Activated CD8-positive, alpha-beta memory T cell treated with anti-CD3 and anti-CD28 coated beads for 4 hours (primary cell): Measurements from ENCODE around the gene CCDC134.
"Not testable (repeated sequence)": the region's sequence is repeated elsewhere in the genome, so short reads cannot be mapped to it uniquely, and the experiment has no call there.

Experiments used
- DNase-seq, 2 donors: peaks; one replicate each; pipeline ENCODE4 v3.0.0-alpha.2; 2020; ENCODE audit warnings: low read depth in 2 of 2

CCDC134 gene

DNA sequence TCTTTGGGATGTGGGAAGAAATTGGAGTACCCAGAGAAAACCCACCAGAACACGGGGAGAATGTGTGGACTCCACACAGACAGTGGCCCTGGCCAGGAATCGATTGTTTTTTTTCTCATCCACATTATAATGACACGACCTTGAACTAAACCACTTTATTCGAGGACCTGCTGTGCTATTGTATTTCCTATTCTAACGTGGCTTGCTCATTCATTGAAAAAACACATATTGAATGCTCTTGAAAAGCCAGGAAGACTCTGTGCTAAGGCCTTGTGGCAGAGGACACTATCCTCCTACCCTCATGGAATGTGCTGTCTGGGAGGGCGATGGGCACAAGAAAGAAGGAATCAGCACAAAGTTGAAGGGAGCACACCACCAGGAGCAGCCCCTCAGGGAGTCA, 23.3 kb downstream of the CCDC134 start:
- no peak for DNase-seq

DNA sequence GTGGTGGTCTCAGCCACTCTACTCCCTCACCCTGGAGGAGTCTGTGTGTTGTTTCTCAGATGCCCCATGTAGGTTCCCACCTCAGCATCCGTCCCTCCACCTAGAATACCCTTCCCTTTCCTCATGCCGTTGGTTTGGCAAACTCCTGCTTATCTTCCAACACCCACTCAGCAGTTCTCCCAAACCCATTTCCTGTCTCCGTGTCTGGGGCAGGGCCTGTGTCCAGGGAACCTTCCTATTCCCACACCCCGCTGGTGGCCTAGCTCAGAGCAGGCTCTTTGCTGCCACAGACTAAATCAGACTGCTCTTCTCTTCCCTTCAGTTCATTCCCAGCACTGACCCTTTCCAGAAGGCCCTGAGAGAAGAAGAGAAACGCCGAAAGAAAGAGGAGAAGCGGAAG, 24.9 kb downstream of the CCDC134 start:
- DNase-seq = no peak

DNA sequence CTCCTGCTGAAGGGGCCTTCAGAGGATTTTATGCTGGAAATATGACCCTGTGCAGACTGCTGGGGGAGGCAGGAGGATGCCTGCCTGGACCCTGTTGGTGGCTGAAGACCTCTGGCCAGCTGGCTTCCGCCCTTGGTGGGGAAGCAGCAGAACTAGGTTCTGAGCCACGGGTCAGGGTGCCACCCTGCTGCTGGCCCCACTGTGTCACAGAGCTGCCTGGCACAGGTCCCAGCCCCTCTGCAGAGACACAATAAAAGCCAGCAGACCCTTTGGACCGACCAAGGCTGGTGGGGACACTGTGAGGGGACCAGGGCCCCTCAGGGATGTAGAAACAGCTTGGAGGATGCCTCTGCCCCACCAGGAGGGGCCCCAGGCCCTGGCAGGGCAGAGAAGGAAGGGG, 25.5 kb downstream of the CCDC134 start:
- no peak for DNase-seq

DNA sequence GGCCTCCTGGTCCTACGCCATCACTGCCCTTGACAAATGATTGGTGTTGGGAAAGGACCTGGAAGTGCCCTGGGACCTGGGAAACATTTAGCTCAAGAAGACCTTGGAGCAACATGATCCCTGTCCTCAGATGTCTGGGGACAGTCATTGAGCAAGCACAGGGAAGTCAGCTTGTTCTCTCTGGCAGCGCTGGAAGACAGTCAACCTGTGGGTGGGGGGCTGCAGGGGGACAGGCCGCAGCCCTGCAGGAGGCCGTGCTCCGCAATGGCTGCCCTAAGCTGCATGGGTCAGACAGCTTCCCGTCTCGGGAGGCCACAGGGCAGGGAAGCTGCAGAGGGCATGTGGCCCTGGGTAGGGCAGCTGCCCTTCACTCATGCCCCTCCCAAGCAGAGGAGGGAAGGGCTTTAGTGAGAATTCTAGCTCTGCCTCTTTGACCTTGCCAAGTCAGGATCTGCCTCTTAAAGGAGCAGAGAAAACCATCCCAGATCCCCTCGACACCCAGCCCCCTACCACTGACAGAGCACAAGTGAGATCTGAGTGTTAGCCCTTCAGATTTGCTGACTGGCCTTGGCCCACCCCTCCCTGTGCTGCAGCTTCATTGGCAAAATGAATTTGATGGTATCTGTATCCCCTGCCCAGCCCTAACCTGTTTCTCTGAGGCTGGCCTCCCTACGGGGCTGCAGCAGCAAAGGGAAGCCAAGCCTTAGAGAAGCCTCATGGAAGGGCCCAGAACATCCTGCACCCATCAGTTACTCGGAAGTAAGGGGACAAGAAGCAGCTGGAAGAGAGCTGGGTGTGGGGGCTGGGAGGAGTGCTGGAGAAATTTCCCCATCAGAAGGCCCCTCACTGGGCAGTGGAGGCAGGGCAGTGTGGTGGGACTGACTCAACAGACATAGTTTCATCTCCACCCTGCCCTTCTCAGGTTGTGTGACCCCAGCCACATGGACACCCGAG, 26.2 kb downstream of the CCDC134 start:
- no peak for DNase-seq

DNA sequence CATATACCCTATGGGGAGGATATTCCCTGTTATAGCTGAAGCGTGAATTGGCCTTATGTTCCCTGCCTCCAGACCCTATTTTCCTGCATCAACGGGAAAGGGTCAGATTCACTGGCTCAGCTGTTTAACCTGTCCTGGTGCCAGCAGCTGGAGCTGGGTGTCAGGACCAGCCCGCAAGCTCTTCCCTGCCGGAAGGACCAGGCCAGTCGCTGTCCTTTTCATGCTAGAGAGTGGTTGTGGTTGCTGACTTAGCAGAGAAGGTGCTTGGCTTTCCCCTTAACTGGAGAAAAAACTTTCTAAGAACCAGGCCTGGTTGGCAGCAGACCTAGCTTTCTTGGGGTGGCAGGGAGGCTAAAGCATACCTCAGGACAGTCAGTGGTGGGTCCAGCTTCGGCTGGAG, 27.2 kb downstream of the CCDC134 start:
- no peak for DNase-seq

DNA sequence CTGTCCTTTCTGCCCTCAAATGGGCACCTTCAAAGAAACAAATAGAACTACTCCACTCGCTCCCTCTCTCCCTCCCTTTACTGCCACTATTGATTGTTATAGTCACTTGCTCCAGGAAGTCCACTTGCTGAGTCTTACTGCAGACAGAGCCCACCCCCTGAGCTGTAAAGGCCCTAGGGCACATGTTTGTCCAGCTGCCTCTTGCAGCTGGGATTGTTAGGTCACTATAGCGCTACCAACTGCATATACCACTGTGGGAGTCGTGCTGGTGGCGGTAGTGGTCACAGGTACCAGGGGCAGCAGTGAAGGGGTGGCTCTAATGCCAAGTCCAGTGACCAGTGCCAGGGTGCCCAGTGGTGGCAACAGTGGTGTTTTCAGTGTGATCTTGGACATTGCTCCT, 28.0 kb downstream of the CCDC134 start:
- DNase-seq = no peak

DNA sequence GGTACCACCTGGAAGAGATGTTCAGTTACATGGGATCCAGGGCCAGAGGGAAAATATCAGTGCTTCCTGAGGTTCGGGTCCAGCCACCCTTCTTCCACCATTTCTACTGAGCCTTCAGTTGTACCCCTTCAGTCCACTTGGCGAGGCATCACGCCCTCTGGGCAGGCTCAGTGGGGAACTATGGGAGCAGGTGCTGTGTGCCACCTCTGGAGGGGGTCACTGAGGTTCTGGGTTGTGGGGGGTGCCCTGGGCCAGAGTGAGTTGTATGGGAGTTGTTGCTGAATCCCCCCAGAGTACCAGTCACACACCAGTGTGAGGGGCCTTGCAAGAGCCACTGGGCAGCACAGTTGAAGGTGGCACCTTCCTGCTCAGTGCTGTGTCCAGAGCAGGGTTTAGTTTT, 29.7 kb downstream of the CCDC134 start:
- DNase-seq = no peak

DNA sequence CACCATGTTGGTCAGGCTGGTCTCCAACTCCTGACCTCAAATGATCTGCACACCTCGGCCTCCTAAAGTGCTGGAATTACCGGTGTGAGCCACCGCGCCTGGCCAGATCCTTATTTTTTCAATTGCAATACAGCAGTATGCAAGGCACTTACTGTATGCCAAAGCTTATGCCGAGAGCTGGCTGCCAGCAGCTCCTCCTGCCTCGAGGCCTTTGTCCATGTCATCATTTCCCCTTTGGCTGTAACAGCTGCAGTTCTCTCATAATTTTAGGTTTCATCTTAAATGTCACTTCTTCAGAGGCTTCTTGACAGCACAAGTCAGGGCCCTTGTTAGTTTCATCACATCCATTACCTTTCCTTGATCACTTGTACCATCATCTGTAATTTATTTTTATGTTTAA, 30.9 kb downstream of the CCDC134 start:
- DNase-seq = no peak

DNA sequence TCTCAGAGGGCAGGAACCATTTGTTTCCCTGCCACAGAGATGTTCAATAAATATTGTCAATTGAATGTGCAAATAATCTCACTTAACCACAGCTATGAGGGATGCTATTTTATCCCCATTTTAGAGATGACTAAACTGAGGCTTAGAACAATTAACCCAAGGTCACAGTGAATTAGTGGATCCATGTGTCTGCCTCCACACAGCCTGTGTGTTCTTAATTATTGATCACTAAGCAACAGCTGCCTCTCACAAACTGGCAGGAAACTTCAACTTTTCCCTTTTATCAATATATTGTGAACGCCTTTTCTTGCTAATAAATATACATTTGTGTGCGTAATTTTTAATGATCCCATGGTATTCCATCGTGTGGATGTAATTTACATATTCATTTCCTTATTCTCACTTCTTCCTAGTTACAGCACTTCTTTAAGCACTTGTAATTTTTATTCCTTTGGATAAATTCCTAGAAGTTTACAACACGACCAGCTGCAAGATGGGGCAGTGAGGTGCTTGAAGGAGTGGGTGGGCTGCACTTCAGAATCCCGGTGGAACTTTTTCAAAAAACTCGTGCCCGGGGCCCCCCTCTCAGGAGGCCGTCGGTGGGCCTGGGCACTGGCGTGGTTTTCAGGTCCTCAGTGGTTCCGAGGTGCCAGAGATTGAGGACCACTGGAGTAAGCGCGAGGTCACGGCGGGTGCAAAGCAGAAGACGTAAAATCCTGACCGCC, 31.5 kb downstream of the CCDC134 start:
- no peak for DNase-seq

DNA sequence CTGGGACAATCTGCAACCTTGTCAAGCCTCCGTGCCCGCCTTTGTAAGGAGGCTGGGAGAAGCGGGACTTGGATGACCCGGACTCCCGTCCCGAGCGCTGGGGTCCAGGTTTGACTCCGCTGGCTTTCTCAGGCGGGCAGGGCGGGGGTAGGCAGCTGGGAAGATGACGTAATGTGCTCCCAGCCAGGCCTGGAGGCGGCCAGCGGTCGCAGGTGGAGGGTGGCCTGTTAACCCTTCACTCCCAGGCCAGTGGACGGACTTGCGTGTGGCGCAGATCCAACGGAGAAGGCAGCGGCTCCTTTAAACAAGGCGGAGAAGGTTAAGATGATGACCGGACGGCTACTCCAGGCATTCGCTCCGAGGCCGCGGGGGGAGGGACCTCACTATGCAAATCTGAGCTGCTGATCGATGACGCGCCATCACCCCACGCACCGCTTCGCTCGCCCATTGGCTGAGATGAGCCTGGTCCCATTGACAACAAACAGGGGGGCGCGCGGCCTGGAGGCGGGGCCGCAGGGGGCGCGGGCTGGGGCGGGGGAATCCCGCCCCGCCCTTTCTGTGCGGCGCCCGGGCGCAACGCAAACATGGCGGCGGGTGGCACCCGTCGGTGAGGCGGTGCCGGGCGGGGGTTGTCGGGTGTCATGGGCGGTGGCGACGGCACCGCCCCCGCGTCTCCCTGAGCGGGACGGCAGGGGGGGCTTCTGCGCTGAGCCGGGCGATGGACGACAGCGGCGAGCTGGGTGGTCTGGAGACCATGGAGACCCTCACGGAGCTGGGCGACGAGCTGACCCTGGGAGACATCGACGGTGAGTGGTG, 32.3 kb downstream of the CCDC134 start, which contains the start of gene SREBF2:
TSS of gene SREBF2 (plus strand) at position 553 of the 816 bp plus-strand sequence. CDS start at position 719, 166 bp downstream.
- peak; percentile 98 to 99 for DNase-seq

DNA sequence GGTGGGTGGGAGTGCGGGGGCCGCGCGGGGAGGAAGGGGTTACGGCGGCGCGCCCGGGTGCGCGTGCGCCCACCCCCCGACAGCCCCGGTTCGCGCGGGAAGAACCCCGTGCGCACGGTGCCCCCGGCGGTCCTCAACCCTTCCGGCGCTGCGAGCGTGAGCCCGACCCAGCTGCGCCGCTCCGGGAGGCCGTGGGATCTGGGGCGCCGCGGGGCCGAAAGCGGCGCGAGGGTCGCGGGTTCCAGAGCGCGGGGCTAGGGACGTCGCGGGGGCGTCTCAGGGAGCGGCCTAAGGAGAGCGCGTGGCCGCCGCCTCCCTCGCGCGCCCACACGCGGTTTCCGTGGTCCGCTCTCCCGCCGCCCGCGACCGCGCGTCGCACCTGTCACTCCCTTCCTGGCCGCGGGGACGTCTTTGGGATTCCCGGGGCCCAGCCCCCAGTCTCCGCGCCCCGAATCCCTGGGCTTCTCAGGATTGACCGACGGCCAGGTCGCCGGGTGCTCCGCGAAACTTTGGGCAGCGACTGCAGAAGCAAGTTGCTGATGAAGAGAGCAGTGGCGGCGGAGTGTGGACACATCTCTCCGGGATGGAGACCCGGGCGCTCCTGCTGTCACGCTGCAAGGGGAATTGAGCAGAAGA, 33.0 kb downstream of the CCDC134 start:
- DNase-seq = peak in 1 of 2 donors; percentile 9

DNA sequence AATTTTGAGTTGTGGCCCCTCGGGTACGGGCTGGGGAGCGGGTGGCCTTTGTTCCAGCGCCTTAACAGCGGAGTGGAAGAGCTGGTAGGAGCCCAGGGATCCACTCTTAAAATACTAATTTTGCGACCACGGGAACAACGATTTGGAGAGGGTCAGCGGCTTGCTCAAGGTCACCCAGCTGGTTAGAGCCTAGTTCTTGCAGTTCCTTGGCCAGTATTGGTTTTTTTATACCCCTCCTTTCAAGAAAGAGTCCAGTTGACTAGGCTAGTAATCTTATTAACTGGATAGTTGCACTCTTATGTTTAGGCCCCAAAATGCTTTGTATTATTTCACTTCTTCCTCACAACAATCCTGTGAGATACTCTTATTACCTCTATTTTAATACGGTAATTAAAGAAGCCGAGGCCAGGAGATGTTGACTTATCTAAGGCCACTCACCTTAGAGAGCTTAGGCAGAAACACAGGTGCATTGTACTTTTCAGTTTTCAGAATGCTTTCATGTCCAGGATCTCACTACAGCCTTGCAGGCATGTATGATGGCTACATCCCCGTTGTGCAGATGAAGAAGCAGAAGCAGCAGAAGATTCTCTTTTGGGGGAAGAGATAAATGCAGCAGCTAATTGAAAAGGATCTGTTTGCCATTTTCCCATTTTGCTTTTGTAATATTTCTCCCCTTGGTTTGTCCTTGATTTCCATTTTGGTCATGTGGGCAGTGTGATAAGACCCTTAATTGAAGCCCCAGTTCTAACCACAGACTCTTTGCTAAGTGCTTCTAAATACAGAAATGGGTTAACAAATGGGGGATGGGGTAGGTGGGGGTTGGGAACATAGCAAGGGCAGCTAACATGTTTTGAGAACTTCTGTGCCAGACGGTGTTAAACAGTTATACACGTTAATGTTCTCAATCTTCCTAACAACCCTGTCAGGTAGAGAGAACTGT, 33.8 kb downstream of the CCDC134 start:
- DNase-seq = no peak

DNA sequence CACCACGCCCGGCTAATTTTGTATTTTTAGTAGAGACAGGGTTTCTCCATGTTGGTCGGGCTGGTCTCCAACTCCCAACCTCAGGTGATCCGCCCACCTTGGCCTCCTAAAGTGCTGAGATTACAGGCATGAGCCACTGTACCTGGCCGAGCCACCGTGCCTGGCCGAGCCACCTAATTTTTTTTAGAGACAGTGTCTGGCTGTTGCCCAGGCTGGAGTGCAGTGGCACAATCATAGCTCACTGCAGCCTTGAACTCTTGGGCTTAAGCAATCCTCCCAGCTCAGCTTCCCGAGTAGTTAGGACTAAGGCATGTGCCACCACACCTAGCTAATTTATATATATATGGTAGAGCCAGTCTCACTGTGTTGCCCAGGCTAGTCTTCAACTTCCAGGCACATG, 35.0 kb downstream of the CCDC134 start:
- DNase-seq = not testable (repeated sequence)

DNA sequence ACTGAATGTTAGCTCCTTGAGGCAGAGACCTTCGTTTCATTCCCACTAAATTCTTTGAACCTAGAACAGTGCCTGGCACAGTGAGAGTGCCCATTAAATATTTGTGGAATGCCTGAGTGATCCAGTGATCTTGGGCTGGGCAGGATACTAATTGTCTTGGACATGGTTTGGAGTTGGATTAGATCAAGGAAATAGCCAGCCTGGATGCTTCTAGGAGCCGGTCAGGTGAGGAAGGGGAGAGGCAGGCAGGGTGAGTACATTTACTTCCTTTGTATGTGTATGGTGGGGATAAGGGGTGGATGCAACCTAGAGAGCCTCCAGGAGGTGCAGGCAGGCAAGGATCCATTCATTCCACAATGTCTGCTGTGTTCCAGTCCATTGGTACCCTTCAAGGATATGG, 36.1 kb downstream of the CCDC134 start:
- no peak for DNase-seq

DNA sequence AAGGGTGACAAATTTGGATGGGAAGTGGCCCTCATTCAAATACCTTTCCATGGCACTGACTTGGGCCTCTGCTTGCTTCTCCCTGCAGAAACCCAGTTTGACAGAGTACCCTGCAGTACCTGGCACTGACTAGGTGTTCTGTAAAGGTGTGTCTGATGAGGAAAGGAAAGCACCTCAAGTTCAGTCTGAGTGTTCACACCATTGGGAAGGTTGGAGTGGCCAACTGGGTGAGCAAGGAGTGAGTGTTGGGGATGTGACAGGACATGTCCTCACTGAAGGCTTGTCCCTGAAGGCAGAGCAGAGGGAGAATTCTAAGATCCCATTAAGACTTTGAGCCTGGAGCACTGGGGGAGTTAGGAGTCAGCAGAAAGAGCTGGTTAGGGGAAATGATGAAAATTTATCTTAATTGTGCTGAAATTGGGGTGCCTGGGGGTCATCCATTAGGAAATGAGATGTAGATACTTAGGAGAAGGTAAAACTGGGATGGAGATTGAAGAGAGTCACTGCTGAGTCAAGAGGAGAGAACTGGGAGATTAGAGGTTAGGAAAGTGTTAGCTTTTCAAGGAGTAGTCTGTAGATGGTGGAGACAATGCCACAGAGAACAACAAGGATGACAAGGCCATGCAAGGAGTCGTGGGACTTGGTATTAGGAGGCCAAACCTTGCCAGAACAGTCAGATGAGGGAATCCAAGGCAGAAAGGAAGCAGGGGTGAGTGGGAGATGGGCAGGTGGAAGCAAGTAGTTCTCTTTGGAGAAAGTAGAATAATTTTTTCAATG, 38.6 kb downstream of the CCDC134 start:
- DNase-seq = no peak

DNA sequence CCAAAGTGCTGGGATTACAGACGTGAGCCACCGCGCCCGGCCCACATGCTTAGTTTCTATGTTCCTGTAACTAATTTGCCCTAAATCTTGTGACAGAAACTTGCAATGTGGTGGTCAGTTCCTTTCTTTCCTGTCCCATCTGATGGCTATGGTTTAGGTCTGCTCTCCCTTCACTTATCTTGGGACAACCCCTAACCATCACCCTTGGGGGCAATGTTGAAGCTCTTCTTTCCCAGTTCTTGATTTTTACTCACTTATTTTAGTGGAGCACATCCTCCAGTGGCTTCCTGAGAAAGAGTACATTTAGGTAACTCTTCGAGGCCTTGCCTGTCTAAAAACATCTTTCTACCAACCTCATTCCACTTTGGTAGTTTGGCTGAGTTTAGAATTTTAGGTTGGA, 39.7 kb downstream of the CCDC134 start:
- DNase-seq = no peak

DNA sequence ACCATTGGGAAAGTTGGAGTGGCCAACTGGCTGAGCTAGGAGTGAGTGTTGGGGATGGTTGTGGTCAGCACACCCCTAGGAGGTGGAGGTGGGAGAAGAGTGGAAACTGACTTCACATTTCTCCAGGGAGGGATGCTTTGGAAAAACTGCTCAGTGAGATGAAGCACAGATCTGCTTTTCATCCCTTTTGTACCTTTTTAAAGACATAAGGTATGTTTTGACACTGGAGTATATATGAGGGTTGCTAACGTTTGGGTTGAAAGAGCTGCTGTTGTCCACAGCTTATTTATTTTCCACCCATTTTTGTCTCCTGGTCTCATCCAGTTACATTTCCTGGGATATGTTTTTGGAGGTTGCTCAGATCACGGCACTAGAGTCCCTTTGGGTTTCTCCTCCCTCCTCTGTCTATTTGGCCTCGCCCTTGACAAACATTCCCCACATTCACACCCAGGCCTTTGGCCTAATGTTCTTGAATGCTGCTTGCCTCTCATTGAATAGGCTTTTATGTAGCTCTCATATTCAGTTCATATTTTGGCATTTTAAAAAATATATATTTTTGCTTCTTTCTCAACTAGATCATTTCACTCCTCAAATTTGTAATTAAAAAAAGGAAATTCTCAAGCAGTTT, 40.7 kb downstream of the CCDC134 start:
- no peak for DNase-seq

DNA sequence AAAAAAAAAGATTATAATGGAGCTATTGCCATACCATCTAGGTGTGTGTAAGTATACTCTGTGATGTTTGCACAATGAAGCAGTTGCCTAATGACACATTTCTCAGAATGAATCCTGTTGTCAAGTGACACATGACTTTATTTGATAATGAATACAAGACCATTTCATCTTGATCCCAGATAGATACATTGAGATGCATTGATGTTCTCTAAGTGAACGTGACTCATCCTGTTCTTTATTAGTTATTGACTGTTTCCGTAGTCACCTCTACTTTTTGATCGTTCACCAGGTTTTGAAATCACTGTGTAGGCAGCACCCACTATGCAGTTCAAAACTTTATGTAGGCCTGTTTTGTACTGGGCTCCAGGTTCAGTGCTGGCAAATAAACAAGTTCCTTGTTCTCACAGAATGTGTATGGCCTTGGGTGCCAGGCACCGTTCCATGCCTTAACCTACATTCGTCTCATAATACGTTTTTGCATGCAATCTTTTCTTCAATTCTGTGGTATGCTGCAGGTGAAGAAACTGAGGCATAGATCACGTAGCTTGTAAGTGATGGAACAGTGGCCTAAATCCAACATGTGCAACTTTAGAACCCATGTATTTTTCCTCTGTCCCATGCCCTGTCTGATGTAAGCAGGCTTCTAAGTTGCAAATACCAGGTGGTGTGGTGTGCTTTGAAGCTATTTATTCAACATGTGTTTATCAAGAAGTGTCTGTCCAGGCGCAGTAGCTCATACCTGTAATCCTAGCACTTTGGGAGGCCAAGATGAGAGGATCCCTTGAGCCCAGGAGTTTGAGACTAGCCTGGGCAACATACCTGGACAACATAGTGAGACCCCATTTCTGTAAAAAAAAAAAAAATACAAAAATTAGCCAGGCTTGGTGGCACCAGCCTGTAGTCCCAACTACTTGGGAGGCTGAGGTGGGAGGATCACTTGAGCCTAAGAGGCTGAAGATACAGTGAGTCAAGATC, 42.8 kb downstream of the CCDC134 start:
- DNase-seq = no peak
